ENCODE results near the gene OPN1SW.

Gene OPN1SW

GRCh38 chr7:128792471-128793180, 17.0 kb upstream of the OPN1SW start:
- no peak for DNase-seq

- no peak for DNase-seq
Measured at GRCh38 chr7:128791972-128792327, 16.4 kb upstream of the OPN1SW start.

GRCh38 chr7:128791121-128791971, 15.8 kb upstream of the OPN1SW start, which contains the start of gene CCDC136:
CCDC136 (plus strand) TSS chr7:128791968; CDS start chr7:128792412, 444 bp downstream.
- peak; percentile 17 for DNase-seq

- no peak for DNase-seq
Measured at GRCh38 chr7:128790315-128791041, 14.9 kb upstream of the OPN1SW start.

GRCh38 chr7:128788446-128789412, 13.1 kb upstream of the OPN1SW start:
- DNase-seq = no peak

- no peak for DNase-seq
Measured at GRCh38 chr7:128785738-128786137, 10.1 kb upstream of the OPN1SW start.

- DNase-seq = no peak
Measured at GRCh38 chr7:128783143-128783861, 7.7 kb upstream of the OPN1SW start.

GRCh38 chr7:128781851-128782250, 6.3 kb upstream of the OPN1SW start:
- no peak for DNase-seq

- DNase-seq = no peak
Measured at GRCh38 chr7:128781126-128781525, 5.5 kb upstream of the OPN1SW start.

GRCh38 chr7:128778946-128779345, 3.4 kb upstream of the OPN1SW start:
- no peak for DNase-seq

- no peak for DNase-seq
Measured at GRCh38 chr7:128777156-128778123, 1.8 kb upstream of the OPN1SW start.

GRCh38 chr7:128774921-128775320, 673 bp downstream of the OPN1SW start:
- no peak for DNase-seq

GRCh38 chr7:128774029-128774689, 1.4 kb downstream of the OPN1SW start:
- DNase-seq = no peak

- DNase-seq = no peak
Measured at GRCh38 chr7:128773604-128774003, 2.0 kb downstream of the OPN1SW start.

- no peak for DNase-seq
Measured at GRCh38 chr7:128770233-128770632, 5.4 kb downstream of the OPN1SW start.

GRCh38 chr7:128767475-128768110, 8.0 kb downstream of the OPN1SW start:
- DNase-seq = no peak

GRCh38 chr7:128763541-128763940, 12.1 kb downstream of the OPN1SW start:
- no peak for DNase-seq

GRCh38 chr7:128759242-128759641, 16.4 kb downstream of the OPN1SW start:
- no peak for DNase-seq

- no peak for DNase-seq
Measured at GRCh38 chr7:128758553-128758952, 17.0 kb downstream of the OPN1SW start.
